HepG2 (cell line): ENCODE results near the gene FER1L5. TPM values are rescaled to one million over a fixed set of nuclear protein-coding genes. Genes with fewer than 3 reads are reported as not detected.
A peak's percentile ranks its signal among the peaks of the same experiment; 100 is the strongest.

ENCODE experiments used
- ATAC-seq: fragments of 200-7000 bp; cut with Tn5 transposase; 3 replicates; pipeline ENCODE4 v1.9.1; 2020; ENCODE audit warnings: mild to moderate bottlenecking, moderate library complexity
- BruUV-seq: library from RNA; stranded (reverse); fragments of 400-500 nt; replicated peaks from 2 replicates; lab custom pipeline; 2021; lab: Mats Ljungman, UMichigan
- CTCF ChIA-PET: fragments of 300-600 bp; formaldehyde crosslinking; extraction: SDS; loops from one replicate; lab custom pipeline; 2021; ENCODE audit warnings: low total read pairs, inconsistent platforms, low intra/inter-chr PET ratio; lab: Yijun Ruan, JAX
- POLR2A ChIA-PET: fragments of 350-600 bp; sonication (Branson Sonifier 250); formaldehyde crosslinking; loops from one replicate; lab custom pipeline; 2020; ENCODE audit warnings: antibody characterized with exemption, inconsistent platforms; lab: Yijun Ruan, JAX
- DNase-seq: peaks from one replicate; pipeline ENCODE4 v3.0.0-alpha.2; 2015; ENCODE audit warnings: low spot score
- FAIRE-seq: peaks from 3 replicates; lab custom pipeline; 2011; peaks lifted over from hg19 to GRCh38; lab: Jason Lieb, UNC
- H2AFZ ChIP-seq: one replicate; pipeline ENCODE4 v1.6.1; 2011; ENCODE audit warnings: low read length, inconsistent platforms
- H3K27ac ChIP-seq: fragments of 300-600 bp; 3 replicates; pipeline ENCODE4 v1.8.0; 2011; ENCODE audit warnings: mixed run types, mild to moderate bottlenecking, mixed read lengths, low read length, inconsistent platforms; ENCODE audit not compliant: insufficient read depth; ENCODE audit errors: extremely low read length
- H3K27me3 ChIP-seq, 2 experiments: fragments of 200-600 bp in 1 of 2; 2 replicates in 1 of 2; 3 replicates in 1 of 2; pipeline versions ENCODE4 v1.6.0 to v1.8.0; 2011; ENCODE audit warnings: low read length in 2 of 2, mild to moderate bottlenecking in 2 of 2, moderate library complexity in 2 of 2, inconsistent platforms in 1 of 2; ENCODE audit not compliant: insufficient read depth in 2 of 2, control insufficient read depth in 1 of 2
- H3K36me3 ChIP-seq, 2 experiments: fragments of 200-600 bp in 1 of 2; replicated peaks in 1 of 2; 2 replicates in 1 of 2; 3 replicates in 1 of 2; pipeline versions ENCODE4 v1.5.1 to v1.8.0; 2011; ENCODE audit warnings: low read length in 2 of 2, inconsistent platforms in 1 of 2; ENCODE audit not compliant: insufficient read depth in 2 of 2, control insufficient read depth in 1 of 2
- H3K4me1 ChIP-seq: 2 replicates; pipeline ENCODE4 v1.5.1; 2012; ENCODE audit warnings: low read length, inconsistent platforms; ENCODE audit not compliant: insufficient read depth
- H3K4me2 ChIP-seq: 2 replicates; pipeline ENCODE4 v1.6.0; 2011; ENCODE audit warnings: low read depth, low read length, inconsistent platforms
- H3K4me3 ChIP-seq, 3 experiments: fragments of 200-600 bp in 1 of 3; sonication (generic), shearing (Covaris generic) in 1 of 3; replicated peaks in 1 of 3; 2 replicates each; pipeline ENCODE4 v1.5.1; 2011 to 2016; ENCODE audit warnings: low read length in 3 of 3, inconsistent platforms in 2 of 3, low read depth in 2 of 3, mild to moderate bottlenecking in 2 of 3, control low read depth in 1 of 3, mixed read lengths in 1 of 3; ENCODE audit not compliant: insufficient read depth in 1 of 3
- H3K79me2 ChIP-seq: one replicate; pipeline ENCODE4 v1.6.1; 2011; ENCODE audit warnings: low read length, inconsistent platforms; ENCODE audit not compliant: insufficient read depth
- H3K9ac ChIP-seq: 2 replicates; pipeline ENCODE4 v1.6.0; 2011; ENCODE audit warnings: mild to moderate bottlenecking, low read depth, low read length, inconsistent platforms; ENCODE audit not compliant: insufficient read depth
- H3K9me3 ChIP-seq: 2 replicates; pipeline ENCODE4 v1.5.1; 2012; ENCODE audit warnings: mild to moderate bottlenecking, low read length
- H4K20me1 ChIP-seq: 2 replicates; pipeline ENCODE4 v1.6.0; 2011; ENCODE audit warnings: inconsistent platforms, mild to moderate bottlenecking, low read length, moderate library complexity; ENCODE audit not compliant: insufficient read depth
- HDAC1 ChIP-seq: sonication (generic); formaldehyde crosslinking; IDR thresholded peaks from 2 replicates; pipeline ENCODE4 v1.5.1; 2020; ENCODE audit warnings: mild to moderate bottlenecking, missing genetic modification reagents
- KAT8 ChIP-seq: IDR thresholded peaks from 2 replicates; pipeline ENCODE4 v1.6.1; 2016; ENCODE audit warnings: missing genetic modification reagents, missing compliant biosample characterization
- LRRFIP1 ChIP-seq: sonication (generic); formaldehyde crosslinking; conservative IDR thresholded peaks from 2 replicates; pipeline ENCODE4 v1.4.0; 2020; ENCODE audit warnings: missing genetic modification reagents
- MED8 ChIP-seq: sonication (generic); formaldehyde crosslinking; IDR thresholded peaks from 2 replicates; pipeline ENCODE4 v1.8.1; 2023; ENCODE audit warnings: mild to moderate bottlenecking, missing genetic modification reagents; ENCODE audit not compliant: insufficient replicate concordance
- RFXANK ChIP-seq: IDR thresholded peaks from 2 replicates; pipeline ENCODE4 v1.6.1; 2016
- TCF7L2 ChIP-seq: IDR thresholded peaks from 2 replicates; pipeline ENCODE4 v1.6.1; 2011; ENCODE audit warnings: mild to moderate bottlenecking, low read depth, low read length, moderate library complexity
- TGIF2 ChIP-seq: IDR thresholded peaks from 2 replicates; pipeline ENCODE4 v1.6.1; 2016; ENCODE audit warnings: control low read depth, missing compliant biosample characterization
- TOPORS ChIP-seq: sonication (generic); formaldehyde crosslinking; IDR thresholded peaks from 2 replicates; pipeline ENCODE4 v1.8.0; 2023; ENCODE audit warnings: mild to moderate bottlenecking, missing genetic modification reagents
- ZNF280D ChIP-seq: sonication (generic); formaldehyde crosslinking; IDR thresholded peaks from 2 replicates; pipeline ENCODE4 v1.5.1; 2020; ENCODE audit warnings: mild to moderate bottlenecking, missing genetic modification reagents
- ZNF629 ChIP-seq: sonication (generic); formaldehyde crosslinking; conservative IDR thresholded peaks from 2 replicates; pipeline ENCODE4 v1.5.0; 2020; ENCODE audit warnings: missing genetic modification reagents
- WGBS: methylation state at CpG from one replicate; pipeline ENCODE4 v1.1.6; 2017; ENCODE audit warnings: low lambda C conversion rate; 5-methylcytosine and 5-hydroxymethylcytosine counted together
- in situ Hi-C: cut with HindIII; loops from 2 replicates; pipeline ENCODE4 v1.10.0; 2017; ENCODE audit warnings: low pct_unique_long_range_greater_than_20kb; ENCODE audit not compliant: extremely low pct_ligation_motif_present
- intact Hi-C: fragments of 100-400 bp; cut with micrococcal nuclease; formaldehyde crosslinking; loops from one replicate; pipeline ENCODE4 v1.10.0; 2022; ENCODE audit not compliant: unreplicated experiment
- polyA plus RNA-seq, 8 experiments: library from polyadenylated mRNA; depleted of rRNA in 3 of 8; stranded (reverse) in 7 of 8; unstranded in 1 of 8; fragments of >200 nt; fragmentation: Illumina TruSeq in 4 of 8; extraction: Trizol in 4 of 8; gene quantifications; 2 replicates each; pipeline versions ENCODE4 v1.2.1 to v1.2.3, GENCODE V29; 2011 to 2016; ENCODE audit warnings: low read depth in 4 of 8, missing spikeins in 1 of 8, mixed read lengths in 1 of 8; ENCODE audit not compliant: insufficient read depth in 1 of 8
- total RNA-seq, 5 experiments: library from RNA; depleted of rRNA; stranded (reverse); fragments of >200 nt; fragmentation: Illumina TruSeq; extraction: Trizol; gene quantifications; 2 replicates each; pipeline ENCODE4 v1.2.3, GENCODE V29; 2016; ENCODE audit warnings: low read depth in 1 of 5

FER1L5 gene
- total and polyA plus RNA-seq, 2 of the 13 experiments (the other 11 are each of a cell fraction or from before 2014, with no cell fraction given): 0.02 to 0.08 TPM

GRCh38 chr2:96688649-96689430 is 46.3 kb downstream of the FER1L5 start:
- Histone ChIP-seq H3K4me2 (no peak overlapping the region), H3K9ac (no peak overlapping the region), H4K20me1 (no peaks in the 10 kb centered on the region), H3K4me3 (no peak overlapping the region), H3K4me1 (peaks cover 53% of the 10 kb centered on the region), H3K36me3 (no peaks in the 10 kb centered on the region), H3K27ac (no peak overlapping the region), H3K79me2 (no peaks in the 10 kb centered on the region), H3K9me3 (no peaks in the 10 kb centered on the region), H2AFZ (no peak overlapping the region), H3K27me3 (peaks cover 8 to 33% of the 10 kb centered on the region in 2 experiments; a peak in 3 of 5 replicates)
- WGBS: 60% methylated on average over 10 of the region's 11 CpGs
- no TSS peak for BruUV-seq
- in situ Hi-C loops: no loop called here
- FAIRE-seq: no peak
- DNase-seq: no peak
- no peak for ATAC-seq
- intact Hi-C loops: loop anchor here (5.0 kb wide), 2 partner anchors 73 to 87 kb away; partner anchors contain the start of gene CNNM4
- TF ChIP-seq ZNF629 (CRISPR knock-in tag) (peak; percentile 86), RFXANK (CRISPR knock-in tag) (no peak)
- CTCF ChIA-PET: no interaction called here
- POLR2A ChIA-PET: no interaction called here

- CTCF ChIA-PET: no interaction called here
- TF ChIP-seq ZNF280D (CRISPR knock-in tag): no peak
- no peak for TF ChIP-seq TOPORS (CRISPR knock-in tag)
- no peak for TF ChIP-seq HDAC1 (CRISPR knock-in tag)
- no peak for TF ChIP-seq TCF7L2
- no peak for TF ChIP-seq KAT8 (CRISPR knock-in tag)
- TF ChIP-seq MED8 (CRISPR knock-in tag): no peak
- TF ChIP-seq LRRFIP1 (CRISPR knock-in tag): no peak
- no peak for TF ChIP-seq TGIF2 (CRISPR knock-in tag)
These were observed 46.9 kb downstream of the FER1L5 start for GRCh38 chr2:96689431-96689991.

More at GRCh38 chr2:96689431-96689991, 46.9 kb downstream of the FER1L5 start:
- Histone ChIP-seq H3K4me2 (no peak overlapping the region), H3K4me1 (peaks cover 47% of the 10 kb centered on the region), H3K9me3 (no peaks in the 10 kb centered on the region), H3K27me3 (peaks cover 8 to 33% of the 10 kb centered on the region in 2 experiments; a peak in 3 of 5 replicates), H3K79me2 (no peaks in the 10 kb centered on the region), H3K4me3 (no peak overlapping the region), H2AFZ (no peak overlapping the region), H3K36me3 (no peaks in the 10 kb centered on the region), H4K20me1 (no peaks in the 10 kb centered on the region), H3K27ac (no peak overlapping the region), H3K9ac (no peak overlapping the region)
- DNase-seq (no peak), ATAC-seq (no peak), FAIRE-seq (no peak)
- intact Hi-C loops (loop anchor here (5.0 kb wide), 2 partner anchors 73 to 87 kb away; partner anchors contain the start of gene CNNM4), in situ Hi-C loops (no loop called here)
- POLR2A ChIA-PET: no interaction called here
- BruUV-seq: no TSS peak
- WGBS: 42% methylated on average over 11 of the region's 14 CpGs
